NCI-H526 treated with DMSO at 0.1 percent for 48 hours (cell line): ENCODE data around the gene MTMR11.
A peak's percentile ranks its signal among the peaks of the same experiment; 100 is the strongest.
"Not testable (repeated sequence)": the region's sequence is repeated elsewhere in the genome, so short reads cannot be mapped to it uniquely, and the experiment has no call there.

ENCODE experiments used
- DNase-seq: peaks from one replicate; lab custom pipeline; 2025; lab: John Stamatoyannopoulos, UW

Gene MTMR11

GRCh38 chr1:149936170-149936991, at the start of gene MTMR11:
Gene MTMR11, minus strand, starts transcription at chr1:149936879. Its CDS starts 232 bp downstream, at chr1:149936647.
- no peak for DNase-seq

- no peak for DNase-seq
Measured at GRCh38 chr1:149979972-149980540, 43.4 kb upstream of the MTMR11 start.

GRCh38 chr1:149979245-149979971, 42.7 kb upstream of the MTMR11 start:
- no peak for DNase-seq

- no peak for DNase-seq
Measured at GRCh38 chr1:149978547-149979023, 41.9 kb upstream of the MTMR11 start.

GRCh38 chr1:149977345-149977744, 40.7 kb upstream of the MTMR11 start:
- DNase-seq: no peak

GRCh38 chr1:149972547-149972946, 35.9 kb upstream of the MTMR11 start:
- no peak for DNase-seq

GRCh38 chr1:149967646-149968045, 31.0 kb upstream of the MTMR11 start:
- DNase-seq: no peak

GRCh38 chr1:149967041-149967440, 30.4 kb upstream of the MTMR11 start:
- no peak for DNase-seq

GRCh38 chr1:149966405-149966804, 29.7 kb upstream of the MTMR11 start:
- no peak for DNase-seq

- DNase-seq: no peak
Measured at GRCh38 chr1:149965440-149965839, 28.8 kb upstream of the MTMR11 start.

GRCh38 chr1:149963358-149963757, 26.7 kb upstream of the MTMR11 start:
- no peak for DNase-seq

- DNase-seq: no peak
Measured at GRCh38 chr1:149962736-149963135, 26.1 kb upstream of the MTMR11 start.

- peak; percentile 75 for DNase-seq
Measured at GRCh38 chr1:149962039-149962647, 25.5 kb upstream of the MTMR11 start.

GRCh38 chr1:149957548-149957947, 20.9 kb upstream of the MTMR11 start:
- not testable (repeated sequence) for DNase-seq

- DNase-seq: no peak
Measured at GRCh38 chr1:149949911-149950310, 13.2 kb upstream of the MTMR11 start.

- DNase-seq: no peak
Measured at GRCh38 chr1:149945206-149945605, 8.5 kb upstream of the MTMR11 start.

GRCh38 chr1:149942885-149943284, 6.2 kb upstream of the MTMR11 start:
- no peak for DNase-seq

GRCh38 chr1:149942207-149942606, 5.5 kb upstream of the MTMR11 start:
- no peak for DNase-seq

- no peak for DNase-seq
Measured at GRCh38 chr1:149940427-149940826, 3.7 kb upstream of the MTMR11 start.

- DNase-seq: not testable (repeated sequence)
Measured at GRCh38 chr1:149938668-149939003, 2.0 kb upstream of the MTMR11 start.

GRCh38 chr1:149937759-149938158, 1.1 kb upstream of the MTMR11 start:
- DNase-seq: no peak

- DNase-seq: peak; percentile 67
Measured at GRCh38 chr1:149936992-149937705, 470 bp upstream of the MTMR11 start.
